Measurements from ENCODE around the gene DNER.

The DNER gene

DNA sequence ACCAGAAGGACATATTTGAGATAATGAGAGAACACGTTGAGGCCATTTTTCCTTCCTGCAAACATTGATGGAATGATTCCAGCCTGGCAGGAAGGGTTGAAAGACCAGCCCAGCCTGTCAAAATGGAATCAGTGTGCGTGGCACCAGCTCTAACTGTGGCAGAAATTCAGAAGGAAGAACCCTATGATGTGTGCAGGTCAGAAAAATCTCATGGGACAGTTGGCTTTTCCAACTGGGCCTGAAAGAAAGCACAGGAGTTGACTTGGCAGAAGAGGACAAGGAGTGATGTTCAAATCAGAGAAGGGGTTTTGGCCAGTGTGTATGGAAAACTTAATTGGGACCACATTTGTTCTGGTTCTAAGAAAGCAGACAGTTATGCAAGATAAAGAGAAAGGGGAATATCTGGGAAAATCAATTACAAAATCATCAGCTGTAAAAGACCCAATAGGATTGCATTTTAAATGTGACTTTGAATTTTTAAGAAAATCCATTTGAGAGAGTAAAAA, 250.5 kb downstream of the DNER start:
- no peak for TF ChIP-seq CTCF (conservative IDR thresholded peaks at IDR 0.05; ENCODE audit: low read length)
- DNase-seq (ENCODE audit: low read depth), result peak; percentile 8
- no peak overlapping the region for H3K4me3 ChIP-seq (ENCODE audit: low read length)

GRCh38 chr2:229462112-229462511, 252.2 kb downstream of the DNER start:
- no peak for DNase-seq (ENCODE audit: low read depth)
- H3K4me3 ChIP-seq (ENCODE audit: low read length), result no peak overlapping the region
- no peak for TF ChIP-seq CTCF (conservative IDR thresholded peaks at IDR 0.05; ENCODE audit: low read length)

DNA sequence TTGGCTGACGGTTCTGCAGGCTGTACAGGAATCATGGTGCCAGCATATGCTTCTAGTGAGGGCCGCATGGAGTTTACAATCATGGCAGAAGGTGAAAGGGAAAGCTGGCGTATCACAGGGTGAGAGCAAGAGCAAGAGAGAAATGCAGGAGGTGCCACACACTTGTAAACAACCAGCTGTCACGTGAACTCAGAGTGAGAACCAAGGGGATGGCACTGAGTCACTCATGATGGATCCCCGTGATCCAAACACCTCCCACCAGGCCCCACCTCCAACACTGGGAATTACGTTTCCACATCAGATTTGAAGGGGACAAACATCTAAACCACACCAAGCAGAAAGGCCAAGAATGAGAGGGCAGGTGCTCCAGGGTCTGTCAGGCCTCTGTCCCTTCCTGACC, 258.3 kb downstream of the DNER start:
- no peak for TF ChIP-seq CTCF (conservative IDR thresholded peaks at IDR 0.05; ENCODE audit: low read length)
- DNase-seq (ENCODE audit: low read depth), result no peak
- no peak overlapping the region for H3K4me3 ChIP-seq (ENCODE audit: low read length)

- peak; percentile 65 for DNase-seq (ENCODE audit: low read depth)
- TF ChIP-seq CTCF (conservative IDR thresholded peaks at IDR 0.05; ENCODE audit: low read length), result no peak
- no peak overlapping the region for H3K4me3 ChIP-seq (ENCODE audit: low read length)
Observed at GRCh38 chr2:229454934-229455631, 259.3 kb downstream of the DNER start.

- TF ChIP-seq CTCF (conservative IDR thresholded peaks at IDR 0.05; ENCODE audit: low read length), result no peak
- DNase-seq (ENCODE audit: low read depth), result no peak
- H3K4me3 ChIP-seq (ENCODE audit: low read length), result no peak overlapping the region
Observed at GRCh38 chr2:229453230-229453629, 261.1 kb downstream of the DNER start.

DNA sequence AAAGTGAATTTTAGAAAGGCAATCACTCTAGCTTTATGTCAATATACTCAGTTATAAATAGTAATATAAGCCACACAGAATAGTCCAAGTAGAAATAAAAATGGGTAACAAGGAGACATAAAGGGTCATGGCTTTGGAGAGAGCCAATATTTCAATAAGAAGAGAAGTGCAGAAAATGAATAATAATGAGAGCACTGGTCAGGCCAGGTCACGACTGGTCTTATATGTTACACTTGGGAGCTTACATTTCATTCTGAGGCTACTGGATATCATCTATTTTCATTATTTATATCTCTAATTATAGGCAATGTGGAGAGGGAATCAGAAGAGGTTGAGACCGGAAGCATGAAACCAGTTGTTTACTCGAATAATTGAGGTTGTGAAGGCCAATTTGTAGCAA, 262.5 kb downstream of the DNER start:
- TF ChIP-seq CTCF (conservative IDR thresholded peaks at IDR 0.05; ENCODE audit: low read length), result no peak
- no peak overlapping the region for H3K4me3 ChIP-seq (ENCODE audit: low read length)
- DNase-seq (ENCODE audit: low read depth), result no peak

GRCh38 chr2:229447227-229447626, 267.1 kb downstream of the DNER start:
- H3K4me3 ChIP-seq (ENCODE audit: low read length), result no peak overlapping the region
- TF ChIP-seq CTCF (conservative IDR thresholded peaks at IDR 0.05; ENCODE audit: low read length), result no peak
- DNase-seq (ENCODE audit: low read depth), result no peak
